NT2/D1 (cell line): Measurements from ENCODE around the gene EPPIN.

Experiments used
- SUZ12 ChIP-seq: IDR thresholded peaks from 2 replicates; pipeline ENCODE4 v1.6.1; 2011; ENCODE audit not compliant: insufficient read length, insufficient read depth; ENCODE audit errors: extremely low read depth
- YY1 ChIP-seq: IDR thresholded peaks from 2 replicates; pipeline ENCODE4 v1.6.1; 2011; ENCODE audit not compliant: insufficient read length, insufficient read depth

GRCh38 chr20:45501600-45501999 lies 45.6 kb downstream of the EPPIN start:
- TF ChIP-seq YY1 (no peak), SUZ12 (no peak)
